Calu3 (cell line): ENCODE results near the gene HSD17B12. TPM values are rescaled to one million over a fixed set of nuclear protein-coding genes. Genes with fewer than 3 reads are reported as not detected.

Experiments
- BruUV-seq: library from RNA; stranded (reverse); fragments of 400-500 nt; replicated peaks from 2 replicates; lab custom pipeline; 2021; lab: Mats Ljungman, UMichigan
- CTCF ChIA-PET: fragments of 300-600 bp; sonication (Branson Sonifier 250); formaldehyde crosslinking; loops from one replicate; lab custom pipeline; 2022; ENCODE audit warnings: antibody characterized with exemption; lab: Charles Lee
- DNase-seq: peaks from one replicate; pipeline ENCODE4 v3.0.0; 2022
- H3K27ac Mint-ChIP-seq: one replicate; pipeline ENCODE4 v1.8.0; 2022; ENCODE audit warnings: mixed read lengths; ENCODE audit not compliant: unreplicated experiment
- H3K27me3 Mint-ChIP-seq: one replicate; pipeline ENCODE4 v1.8.0; 2022; ENCODE audit warnings: mixed read lengths; ENCODE audit not compliant: unreplicated experiment
- H3K36me3 Mint-ChIP-seq: one replicate; pipeline ENCODE4 v1.8.0; 2022; ENCODE audit warnings: mild to moderate bottlenecking, moderate library complexity, mixed read lengths; ENCODE audit not compliant: insufficient read depth, unreplicated experiment
- H3K4me1 Mint-ChIP-seq: one replicate; pipeline ENCODE4 v1.8.0; 2022; ENCODE audit warnings: mild to moderate bottlenecking, low read depth, mixed read lengths; ENCODE audit not compliant: unreplicated experiment
- H3K4me3 Mint-ChIP-seq: one replicate; pipeline ENCODE4 v1.8.0; 2022; ENCODE audit warnings: mild to moderate bottlenecking, low read depth, moderate library complexity, mixed read lengths; ENCODE audit not compliant: unreplicated experiment
- H3K9me3 Mint-ChIP-seq: one replicate; pipeline ENCODE4 v1.8.0; 2022; ENCODE audit warnings: low read depth, mixed read lengths; ENCODE audit not compliant: unreplicated experiment
- CTCF ChIP-seq: fragments of 200-600 bp; IDR thresholded peaks from one replicate; pipeline ENCODE4 v1.8.0; 2022; ENCODE audit warnings: antibody characterized with exemption; ENCODE audit not compliant: unreplicated experiment
- intact Hi-C: fragments of 100-400 bp; cut with micrococcal nuclease; formaldehyde crosslinking; loops from one replicate; pipeline ENCODE4 v1.10.0; 2022; ENCODE audit not compliant: unreplicated experiment
- total RNA-seq: library from RNA; stranded (reverse); gene quantifications from 2 replicates; pipeline ENCODE4 v1.2.3, GENCODE V29; 2022

The HSD17B12 gene
- total RNA-seq, 1 experiment from 2014 or later = 114 TPM

GRCh38 chr11:43818220-43818619 is 137.7 kb downstream of the HSD17B12 start:
- CTCF ChIA-PET = no interaction called here
- H3K4me1 Mint-ChIP-seq = no peaks in the 10 kb centered on the region
- no peak overlapping the region for H3K27ac Mint-ChIP-seq
- no TSS peak for BruUV-seq
- intact Hi-C loops = no loop called here
- H3K27me3 Mint-ChIP-seq = no peaks in the 10 kb centered on the region
- no peaks in the 10 kb centered on the region for H3K36me3 Mint-ChIP-seq
- no peak for TF ChIP-seq CTCF
- DNase-seq = no peak
- H3K4me3 Mint-ChIP-seq = no peak overlapping the region
- H3K9me3 Mint-ChIP-seq = no peaks in the 10 kb centered on the region

GRCh38 chr11:43819926-43820325 is 139.4 kb downstream of the HSD17B12 start:
- H3K27me3 Mint-ChIP-seq = no peaks in the 10 kb centered on the region
- intact Hi-C loops = no loop called here
- no peak overlapping the region for H3K4me3 Mint-ChIP-seq
- no peaks in the 10 kb centered on the region for H3K4me1 Mint-ChIP-seq
- DNase-seq = no peak
- H3K36me3 Mint-ChIP-seq = no peaks in the 10 kb centered on the region
- H3K27ac Mint-ChIP-seq = no peak overlapping the region
- CTCF ChIA-PET = no interaction called here
- no peaks in the 10 kb centered on the region for H3K9me3 Mint-ChIP-seq
- BruUV-seq = no TSS peak
- no peak for TF ChIP-seq CTCF

DNA sequence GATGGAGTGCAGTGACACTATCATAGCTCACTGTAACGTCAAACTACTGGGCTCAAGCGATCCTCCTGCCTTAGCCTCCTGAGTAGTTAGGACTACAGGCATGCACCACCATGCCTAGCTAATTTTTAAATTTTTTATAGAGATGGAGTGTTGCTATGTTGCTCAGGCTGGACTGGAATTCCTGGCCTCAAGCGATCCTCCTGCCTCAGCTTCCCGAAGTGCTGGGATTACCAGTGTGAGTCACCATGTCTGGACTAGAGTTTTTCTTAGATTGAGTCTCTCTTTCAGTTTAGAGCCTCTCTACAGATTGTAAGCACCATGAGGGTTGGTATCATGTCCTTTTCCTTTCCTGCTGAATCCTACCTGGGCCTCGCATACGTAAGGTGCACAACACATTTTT is 142.8 kb downstream of the HSD17B12 start:
- H3K27ac Mint-ChIP-seq = no peak overlapping the region
- H3K27me3 Mint-ChIP-seq = no peaks in the 10 kb centered on the region
- no peaks in the 10 kb centered on the region for H3K36me3 Mint-ChIP-seq
- intact Hi-C loops = no loop called here
- CTCF ChIA-PET = interaction anchor here (2.7 kb wide), 1 partner anchor 29 kb away, joined by 18 read pairs; no protein-coding TSS in a partner anchor
- TF ChIP-seq CTCF = no peak
- no peak for DNase-seq
- H3K4me1 Mint-ChIP-seq = no peaks in the 10 kb centered on the region
- BruUV-seq = no TSS peak
- no peaks in the 10 kb centered on the region for H3K9me3 Mint-ChIP-seq
- no peak overlapping the region for H3K4me3 Mint-ChIP-seq

DNA sequence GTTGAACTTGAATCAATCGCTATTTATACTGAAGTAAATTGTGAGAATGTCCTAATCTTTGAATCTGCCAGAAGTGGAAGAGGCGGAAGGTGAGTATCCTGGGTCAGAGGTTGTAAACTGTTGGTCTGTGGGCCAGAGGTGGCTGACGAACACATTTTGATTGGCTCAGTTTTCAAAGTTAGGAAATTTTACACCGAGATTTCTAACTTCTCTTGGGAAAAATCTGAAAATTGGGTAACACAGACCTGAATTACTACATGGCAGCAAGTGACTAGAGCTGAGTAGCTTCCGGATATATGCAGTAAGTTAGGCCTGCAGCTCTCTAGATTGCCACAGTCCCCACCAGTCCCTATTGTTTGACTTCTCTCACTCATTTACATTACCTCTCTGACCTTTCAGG is 143.3 kb downstream of the HSD17B12 start:
- no peak for TF ChIP-seq CTCF
- Mint-ChIP-seq H3K27me3 (no peaks in the 10 kb centered on the region), H3K27ac (no peak overlapping the region), H3K36me3 (no peaks in the 10 kb centered on the region), H3K4me3 (no peak overlapping the region), H3K9me3 (no peaks in the 10 kb centered on the region), H3K4me1 (no peaks in the 10 kb centered on the region)
- DNase-seq = no peak
- BruUV-seq = no TSS peak
- CTCF ChIA-PET = interaction anchor here (2.7 kb wide), 1 partner anchor 28 kb away, joined by 18 read pairs; no protein-coding TSS in a partner anchor
- intact Hi-C loops = no loop called here
